OCI-LY1 (cell line): Measurements from ENCODE around the gene GLTPD2.

Experiments used
- H2AFZ ChIP-seq: fragments of 200-600 bp; sonication (generic), shearing (Covaris generic); 2 replicates; pipeline ENCODE4 v1.6.0; 2014; ENCODE audit warnings: antibody characterized with exemption, mild to moderate bottlenecking, low read length
- H3F3A ChIP-seq: fragments of 200-600 bp; sonication (generic), shearing (Covaris generic); 2 replicates; pipeline ENCODE4 v1.6.0; 2014; ENCODE audit warnings: mild to moderate bottlenecking, antibody characterized with exemption, low read length, moderate library complexity; ENCODE audit not compliant: insufficient read depth
- H3K27ac ChIP-seq: fragments of 200-600 bp; sonication (generic); 2 replicates; pipeline ENCODE4 v1.5.1; 2014; ENCODE audit warnings: low read length, mixed run types, mild to moderate bottlenecking, low read depth; ENCODE audit not compliant: poor library complexity, severe bottlenecking
- H3K27me3 ChIP-seq: fragments of 200-600 bp; sonication (generic); 2 replicates; pipeline ENCODE4 v1.6.0; 2014; ENCODE audit warnings: antibody characterized with exemption, mild to moderate bottlenecking, low read length, moderate library complexity; ENCODE audit not compliant: insufficient read depth
- H3K36me3 ChIP-seq: fragments of 200-600 bp; sonication (generic); 2 replicates; pipeline ENCODE4 v1.6.1; 2014; ENCODE audit warnings: mild to moderate bottlenecking, antibody characterized with exemption, low read length, moderate library complexity, mixed read lengths; ENCODE audit not compliant: insufficient read depth
- H3K4me1 ChIP-seq: fragments of 200-600 bp; sonication (generic); 2 replicates; pipeline ENCODE4 v1.5.1; 2014; ENCODE audit warnings: mild to moderate bottlenecking, low read length, moderate library complexity; ENCODE audit not compliant: insufficient read depth, severe bottlenecking
- H3K4me2 ChIP-seq: fragments of 200-600 bp; sonication (generic), shearing (Covaris generic); 2 replicates; pipeline ENCODE4 v1.6.1; 2014; ENCODE audit warnings: low read length
- H3K4me3 ChIP-seq: fragments of 200-600 bp; sonication (generic); 2 replicates; pipeline ENCODE4 v1.5.1; 2014; ENCODE audit warnings: low read length, low read depth, mild to moderate bottlenecking, mixed read lengths; ENCODE audit not compliant: poor library complexity, severe bottlenecking
- H3K79me2 ChIP-seq: fragments of 200-600 bp; shearing (Covaris generic); 2 replicates; pipeline ENCODE4 v1.6.1; 2016; ENCODE audit warnings: mixed run types, low read length, mixed read lengths; ENCODE audit not compliant: insufficient read depth
- H3K9ac ChIP-seq: fragments of 200-600 bp; sonication (generic), shearing (Covaris generic); 2 replicates; pipeline ENCODE4 v1.6.1; 2014; ENCODE audit warnings: mild to moderate bottlenecking, low read length, mixed read lengths
- H3K9me2 ChIP-seq: fragments of 200-600 bp; sonication (generic), shearing (Covaris generic); 2 replicates; pipeline ENCODE4 v1.6.1; 2014; ENCODE audit warnings: low read depth, mild to moderate bottlenecking, low read length, mixed read lengths
- H3K9me3 ChIP-seq: fragments of 200-600 bp; shearing (Covaris generic); 2 replicates; pipeline ENCODE4 v1.6.1; 2014; ENCODE audit warnings: low read length, mixed read lengths
- H4K20me1 ChIP-seq: fragments of 200-600 bp; sonication (generic), shearing (Covaris generic); 2 replicates; pipeline ENCODE4 v1.6.0; 2016; ENCODE audit warnings: mild to moderate bottlenecking, low read length; ENCODE audit not compliant: insufficient read depth
- EZH2 ChIP-seq: fragments of 200-600 bp; sonication (generic), shearing (Covaris generic); IDR thresholded peaks from 2 replicates; pipeline ENCODE4 v1.8.0; 2017; ENCODE audit warnings: borderline replicate concordance, mixed run types, mild to moderate bottlenecking, antibody characterized with exemption, low read length, moderate library complexity, mixed read lengths
- TF ChIP-seq, protein P1 (sequence below): fragments of 200-600 bp; sonication (generic), shearing (Covaris generic); IDR thresholded peaks from 2 replicates; pipeline ENCODE4 v1.5.1; 2017; ENCODE audit warnings: mild to moderate bottlenecking, antibody characterized with exemption, low read length, moderate library complexity, mixed read lengths

Gene GLTPD2

DNA sequence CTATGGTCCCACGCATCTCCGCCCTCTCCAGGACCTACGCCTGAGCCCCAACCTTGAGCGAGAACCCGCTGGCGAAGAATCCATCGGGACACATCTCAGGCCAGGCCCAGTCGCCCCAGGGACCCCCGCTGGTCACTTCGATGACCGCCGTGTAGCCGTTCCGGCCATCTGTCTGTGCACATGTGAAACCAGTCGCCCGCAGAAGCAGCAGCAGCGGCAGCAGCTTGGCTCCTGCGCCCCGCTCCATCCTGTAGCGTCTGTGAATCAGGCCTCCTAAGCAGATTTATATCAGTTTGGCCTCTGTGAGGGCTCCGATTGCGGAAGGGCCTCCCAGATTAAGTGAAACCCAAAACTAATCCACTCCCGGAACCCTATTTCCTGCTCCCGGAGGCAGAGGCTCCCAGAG, 2.7 kb upstream of the GLTPD2 start, which contains the start of gene VMO1:
TSS of gene VMO1 (minus strand) at position 259 of the 406 bp plus-strand sequence. CDS start at position 247, 12 bp downstream.
- no peak for TF ChIP-seq EZH2
- TF ChIP-seq, protein P1, sequence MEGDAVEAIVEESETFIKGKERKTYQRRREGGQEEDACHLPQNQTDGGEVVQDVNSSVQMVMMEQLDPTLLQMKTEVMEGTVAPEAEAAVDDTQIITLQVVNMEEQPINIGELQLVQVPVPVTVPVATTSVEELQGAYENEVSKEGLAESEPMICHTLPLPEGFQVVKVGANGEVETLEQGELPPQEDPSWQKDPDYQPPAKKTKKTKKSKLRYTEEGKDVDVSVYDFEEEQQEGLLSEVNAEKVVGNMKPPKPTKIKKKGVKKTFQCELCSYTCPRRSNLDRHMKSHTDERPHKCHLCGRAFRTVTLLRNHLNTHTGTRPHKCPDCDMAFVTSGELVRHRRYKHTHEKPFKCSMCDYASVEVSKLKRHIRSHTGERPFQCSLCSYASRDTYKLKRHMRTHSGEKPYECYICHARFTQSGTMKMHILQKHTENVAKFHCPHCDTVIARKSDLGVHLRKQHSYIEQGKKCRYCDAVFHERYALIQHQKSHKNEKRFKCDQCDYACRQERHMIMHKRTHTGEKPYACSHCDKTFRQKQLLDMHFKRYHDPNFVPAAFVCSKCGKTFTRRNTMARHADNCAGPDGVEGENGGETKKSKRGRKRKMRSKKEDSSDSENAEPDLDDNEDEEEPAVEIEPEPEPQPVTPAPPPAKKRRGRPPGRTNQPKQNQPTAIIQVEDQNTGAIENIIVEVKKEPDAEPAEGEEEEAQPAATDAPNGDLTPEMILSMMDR: no peak
- Histone ChIP-seq H3K36me3 (no peaks in the 10 kb centered on the region), H3K27me3 (peaks cover 11% of the 10 kb centered on the region; the same call in 1 of the 2 replicates), H3K4me2 (no peak within 1 kb of the TSS), H3F3A (no peaks in the 10 kb centered on the region), H3K9ac (no peak within 1 kb of the TSS), H3K4me1 (peaks cover 17% of the 10 kb centered on the region), H3K27ac (no peak within 1 kb of the TSS), H2AFZ (no peak within 1 kb of the TSS), H3K9me2 (no peaks in the 10 kb centered on the region), H3K79me2 (no peaks in the 10 kb centered on the region), H3K9me3 (no peaks in the 10 kb centered on the region), H4K20me1 (no peaks in the 10 kb centered on the region), H3K4me3 (no peak within 1 kb of the TSS)

- no peak overlapping the region for H3K27ac ChIP-seq
- peaks cover 11% of the 10 kb centered on the region; the same call in 1 of the 2 replicates for H3K27me3 ChIP-seq
- no peaks in the 10 kb centered on the region for H3K36me3 ChIP-seq
- H3K4me3 ChIP-seq: no peak overlapping the region
- H4K20me1 ChIP-seq: no peaks in the 10 kb centered on the region
- H3K4me2 ChIP-seq: no peak overlapping the region
- TF ChIP-seq, protein P1: no peak
- no peak for TF ChIP-seq EZH2
- no peak overlapping the region for H2AFZ ChIP-seq
- H3K9me2 ChIP-seq: no peaks in the 10 kb centered on the region
- no peak overlapping the region for H3K9ac ChIP-seq
- H3K4me1 ChIP-seq: peaks cover 17% of the 10 kb centered on the region
- no peaks in the 10 kb centered on the region for H3F3A ChIP-seq
- H3K79me2 ChIP-seq: no peaks in the 10 kb centered on the region
- H3K9me3 ChIP-seq: no peaks in the 10 kb centered on the region
Observed at GRCh38 chr17:4786516-4786915, 2.2 kb upstream of the GLTPD2 start.

DNA sequence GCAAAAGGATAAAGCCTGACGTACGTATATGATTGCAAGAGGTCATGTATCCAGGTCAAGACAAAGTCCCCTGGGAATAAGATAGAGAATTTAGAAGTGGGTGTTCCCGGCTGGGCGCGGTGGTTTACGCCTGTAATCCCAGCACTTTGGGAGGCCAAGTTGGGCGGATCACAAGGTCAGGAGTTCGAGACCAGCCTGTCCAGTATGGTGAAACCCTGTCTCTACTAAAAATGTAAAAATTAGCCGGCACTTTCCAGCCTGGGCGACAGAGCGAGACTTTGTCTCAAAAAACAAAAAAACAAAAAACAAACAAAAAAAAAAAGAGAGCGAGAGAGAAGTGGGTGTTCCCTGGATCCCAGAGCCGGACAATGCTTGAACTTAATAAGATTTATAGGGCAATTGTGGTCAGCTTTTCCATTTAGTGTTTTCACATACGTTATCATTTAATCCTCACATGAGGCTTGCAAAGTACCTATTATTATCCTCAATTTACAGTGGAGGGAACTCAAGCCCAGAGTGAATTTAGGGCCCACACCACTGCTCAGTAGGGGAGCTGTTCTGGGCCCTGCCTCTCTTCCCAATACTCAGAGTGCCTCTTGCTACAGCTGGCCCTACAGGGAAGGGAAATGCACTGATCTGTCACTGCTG, 481 bp upstream of the GLTPD2 start:
- Histone ChIP-seq H3K79me2 (no peaks in the 10 kb centered on the region), H3K4me1 (peaks cover 17% of the 10 kb centered on the region), H3K4me3 (no peak overlapping the region), H4K20me1 (no peaks in the 10 kb centered on the region), H3K27me3 (peaks cover 5% of the 10 kb centered on the region; the same call in 1 of the 2 replicates), H3K27ac (no peak overlapping the region), H3F3A (no peaks in the 10 kb centered on the region), H3K9ac (no peak overlapping the region), H2AFZ (no peak overlapping the region), H3K9me3 (no peaks in the 10 kb centered on the region), H3K36me3 (no peaks in the 10 kb centered on the region), H3K9me2 (no peaks in the 10 kb centered on the region), H3K4me2 (no peak overlapping the region)
- no peak for TF ChIP-seq EZH2
- TF ChIP-seq, protein P1: no peak
